NB4 (cell line): Measurements from ENCODE around the gene TPR.

Experiments
- TF ChIP-seq, protein P1 (sequence below): IDR thresholded peaks from one replicate; pipeline ENCODE4 v1.5.1; 2012; ENCODE audit warnings: low read depth, low read length
- TF ChIP-seq, protein P2 (sequence below): IDR thresholded peaks from 2 replicates; pipeline ENCODE4 v1.6.1; 2011; ENCODE audit warnings: low read depth, low read length

DNA sequence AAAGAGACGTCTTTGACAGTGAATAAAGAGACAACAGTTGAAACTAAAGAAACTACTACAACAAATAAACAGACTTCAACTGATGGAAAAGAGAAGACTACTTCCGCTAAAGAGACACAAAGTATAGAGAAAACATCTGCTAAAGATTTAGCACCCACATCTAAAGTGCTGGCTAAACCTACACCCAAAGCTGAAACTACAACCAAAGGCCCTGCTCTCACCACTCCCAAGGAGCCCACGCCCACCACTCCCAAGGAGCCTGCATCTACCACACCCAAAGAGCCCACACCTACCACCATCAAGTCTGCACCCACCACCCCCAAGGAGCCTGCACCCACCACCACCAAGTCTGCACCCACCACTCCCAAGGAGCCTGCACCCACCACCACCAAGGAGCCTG, 68.5 kb downstream of the TPR start:
- TF ChIP-seq, protein P1, sequence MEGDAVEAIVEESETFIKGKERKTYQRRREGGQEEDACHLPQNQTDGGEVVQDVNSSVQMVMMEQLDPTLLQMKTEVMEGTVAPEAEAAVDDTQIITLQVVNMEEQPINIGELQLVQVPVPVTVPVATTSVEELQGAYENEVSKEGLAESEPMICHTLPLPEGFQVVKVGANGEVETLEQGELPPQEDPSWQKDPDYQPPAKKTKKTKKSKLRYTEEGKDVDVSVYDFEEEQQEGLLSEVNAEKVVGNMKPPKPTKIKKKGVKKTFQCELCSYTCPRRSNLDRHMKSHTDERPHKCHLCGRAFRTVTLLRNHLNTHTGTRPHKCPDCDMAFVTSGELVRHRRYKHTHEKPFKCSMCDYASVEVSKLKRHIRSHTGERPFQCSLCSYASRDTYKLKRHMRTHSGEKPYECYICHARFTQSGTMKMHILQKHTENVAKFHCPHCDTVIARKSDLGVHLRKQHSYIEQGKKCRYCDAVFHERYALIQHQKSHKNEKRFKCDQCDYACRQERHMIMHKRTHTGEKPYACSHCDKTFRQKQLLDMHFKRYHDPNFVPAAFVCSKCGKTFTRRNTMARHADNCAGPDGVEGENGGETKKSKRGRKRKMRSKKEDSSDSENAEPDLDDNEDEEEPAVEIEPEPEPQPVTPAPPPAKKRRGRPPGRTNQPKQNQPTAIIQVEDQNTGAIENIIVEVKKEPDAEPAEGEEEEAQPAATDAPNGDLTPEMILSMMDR: no peak
- TF ChIP-seq, protein P2, sequence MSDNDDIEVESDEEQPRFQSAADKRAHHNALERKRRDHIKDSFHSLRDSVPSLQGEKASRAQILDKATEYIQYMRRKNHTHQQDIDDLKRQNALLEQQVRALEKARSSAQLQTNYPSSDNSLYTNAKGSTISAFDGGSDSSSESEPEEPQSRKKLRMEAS: no peak
